ENCODE results near the gene KRTAP5-1. TPM values are rescaled to one million over a fixed set of nuclear protein-coding genes. Genes with fewer than 3 reads are reported as not detected.
A peak's percentile ranks its signal among the peaks of the same experiment; 100 is the strongest.

KRTAP5-1 gene
- total RNA-seq, 4 donors from 2014 or later, result not detected

DNA sequence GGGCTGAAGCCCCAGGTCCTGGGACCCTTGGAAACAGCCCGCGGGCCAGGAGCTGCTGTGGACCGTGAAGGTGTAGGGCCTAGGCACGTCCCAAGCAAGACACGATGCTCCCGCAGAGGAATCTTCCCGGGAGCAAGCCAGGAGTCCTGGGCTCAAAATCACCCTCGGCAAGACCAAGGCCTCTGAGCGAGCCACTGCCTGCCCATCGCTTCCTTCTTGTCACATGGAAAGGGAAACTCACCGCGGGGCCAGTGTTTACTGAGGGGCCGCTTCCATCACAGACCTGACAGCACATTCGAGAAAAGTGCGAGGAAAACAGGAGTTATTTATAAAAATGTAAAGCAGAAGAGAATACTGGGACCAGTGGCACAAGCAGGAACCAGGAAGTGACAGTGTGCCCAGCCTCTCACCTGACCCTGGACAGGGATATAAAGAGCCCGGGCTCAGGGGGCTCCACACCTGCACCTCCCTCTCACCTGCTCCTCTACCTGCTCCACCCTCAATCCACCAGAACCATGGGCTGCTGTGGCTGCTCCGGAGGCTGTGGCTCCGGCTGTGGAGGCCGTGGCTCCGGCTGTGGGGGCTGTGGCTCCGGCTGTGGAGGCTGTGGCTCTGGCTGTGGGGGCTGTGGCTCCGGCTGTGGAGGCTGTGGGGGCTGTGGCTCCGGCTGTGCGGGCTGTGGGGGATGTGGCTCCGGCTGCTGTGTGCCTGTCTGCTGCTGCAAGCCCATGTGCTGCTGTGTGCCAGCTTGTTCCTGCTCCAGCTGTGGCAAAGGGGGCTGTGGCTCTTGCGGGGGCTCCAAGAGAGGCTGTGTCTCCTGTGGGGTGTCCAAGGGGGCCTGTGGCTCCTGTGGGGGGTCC lies 44.5 kb upstream of the KRTAP5-1 start, which contains the start of gene KRTAP5-5:
KRTAP5-5 (plus strand) TSS at position 450 of the 860 bp plus-strand sequence; CDS start at position 516, 66 bp downstream.
- in situ Hi-C loops (cut with MboI; ENCODE audit: low sequenced_read_pairs in 4 of 4) (no loop called here), intact Hi-C loops (cut with DNase I; ENCODE audit: low total_unique reads) (loop anchor here (2.0 kb wide), 1 partner anchor 55 kb away; no protein-coding TSS in a partner anchor)
- ATAC-seq, result no peak
- no peaks in the 10 kb centered on the region for H3K36me3 ChIP-seq
- DNase-seq, result no peak
- TF ChIP-seq POLR2A (IDR thresholded peaks at IDR 0.05) (no peak), CTCF (IDR thresholded peaks at IDR 0.05 in 4 of 5, conservative IDR thresholded peaks at IDR 0.05 in 1 of 5) (no peak)
- no peak within 1 kb of the TSS for H3K27ac ChIP-seq
- no peaks in the 10 kb centered on the region for H3K9me3 ChIP-seq
- no peak within 1 kb of the TSS for H3K4me3 ChIP-seq
- peaks cover 0 to 11% (median 4%) of the 10 kb centered on the region in 3 donors for H3K27me3 ChIP-seq
- no peaks in the 10 kb centered on the region for H3K4me1 ChIP-seq

DNA sequence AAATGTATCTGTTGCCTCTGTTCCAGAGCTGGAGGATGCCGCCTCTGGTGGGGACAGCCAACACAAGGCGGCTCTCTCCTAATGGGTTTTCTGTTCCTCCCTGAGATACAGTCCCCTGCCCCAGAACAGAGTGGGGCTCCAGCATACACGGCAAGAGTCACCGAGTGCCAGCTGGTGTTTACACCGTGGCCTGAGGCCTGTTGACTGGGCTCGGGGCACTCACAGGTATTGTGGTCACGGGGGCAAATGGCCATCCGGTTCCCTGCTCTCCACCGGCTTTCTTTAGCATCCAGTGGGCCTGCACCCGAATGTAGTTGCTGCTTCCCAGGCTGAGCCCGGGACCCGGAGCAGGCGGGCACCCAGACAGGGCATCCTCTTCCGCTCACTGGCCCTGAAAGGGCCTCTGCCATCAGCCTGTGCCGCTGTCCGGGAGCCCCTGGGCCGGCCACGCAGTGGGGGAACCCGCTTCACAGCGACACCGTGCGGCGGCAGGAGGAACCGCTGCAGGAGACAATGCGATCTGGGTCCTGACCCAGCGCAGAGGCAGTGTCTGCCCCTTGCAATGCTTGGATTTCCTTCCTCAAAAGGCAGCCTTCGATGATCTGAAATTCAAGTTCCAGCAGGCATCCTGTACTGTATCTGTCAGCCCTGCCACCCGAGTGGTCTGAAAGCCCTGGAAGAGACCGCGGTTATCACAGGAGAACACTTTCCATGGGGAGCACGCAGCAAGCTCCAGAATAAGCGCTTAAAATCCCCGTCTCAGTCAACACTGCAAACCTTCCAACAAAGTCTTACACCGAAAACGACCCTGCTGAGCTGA lies 43.6 kb upstream of the KRTAP5-1 start:
- in situ Hi-C loops (cut with MboI; ENCODE audit: low sequenced_read_pairs in 4 of 4), result no loop called here
- ATAC-seq, result peak; percentile 81 to 91

GRCh38 chr11:1625541-1625940 lies 40.5 kb upstream of the KRTAP5-1 start:
- in situ Hi-C loops (cut with MboI; ENCODE audit: low sequenced_read_pairs in 4 of 4), result no loop called here
- ATAC-seq, result no peak

More for the DNA sequence above, 43.6 kb upstream of the KRTAP5-1 start:
- no peak for TF ChIP-seq POLR2A (IDR thresholded peaks at IDR 0.05)
- TF ChIP-seq CTCF (IDR thresholded peaks at IDR 0.05 in 4 of 5, conservative IDR thresholded peaks at IDR 0.05 in 1 of 5), result peak; percentile 58 to 92 (median 79)
- Histone ChIP-seq H3K4me3 (no peak overlapping the region), H3K9me3 (no peaks in the 10 kb centered on the region), H3K27me3 (peaks cover 0 to 11% (median 4%) of the 10 kb centered on the region in 3 donors), H3K36me3 (no peaks in the 10 kb centered on the region), H3K27ac (no peak overlapping the region), H3K4me1 (no peaks in the 10 kb centered on the region)
- intact Hi-C loops (cut with DNase I; ENCODE audit: low total_unique reads), result loop anchor here (1.0 to 2.0 kb wide), 2 partner anchors 54 to 82 kb away; no protein-coding TSS in a partner anchor
- peak in 1 of 2 donors; percentile 21 for DNase-seq

GRCh38 chr11:1624621-1625020 lies 39.5 kb upstream of the KRTAP5-1 start:
- Histone ChIP-seq H3K4me3 (no peak overlapping the region), H3K36me3 (no peaks in the 10 kb centered on the region), H3K4me1 (no peaks in the 10 kb centered on the region), H3K27ac (no peak overlapping the region), H3K9me3 (no peaks in the 10 kb centered on the region), H3K27me3 (peaks cover 0 to 5% (median 0%) of the 10 kb centered on the region in 3 donors)
- DNase-seq, result no peak
- intact Hi-C loops (cut with DNase I; ENCODE audit: low total_unique reads), result no loop called here
- TF ChIP-seq CTCF (IDR thresholded peaks at IDR 0.05 in 4 of 5, conservative IDR thresholded peaks at IDR 0.05 in 1 of 5) (no peak), POLR2A (IDR thresholded peaks at IDR 0.05) (no peak)
- in situ Hi-C loops (cut with MboI; ENCODE audit: low sequenced_read_pairs in 4 of 4), result no loop called here
- ATAC-seq, result no peak

More at GRCh38 chr11:1625541-1625940, 40.5 kb upstream of the KRTAP5-1 start:
- Histone ChIP-seq H3K27me3 (no peaks in the 10 kb centered on the region), H3K9me3 (no peaks in the 10 kb centered on the region), H3K4me1 (no peaks in the 10 kb centered on the region), H3K27ac (no peak overlapping the region), H3K36me3 (no peaks in the 10 kb centered on the region), H3K4me3 (no peak overlapping the region)
- DNase-seq, result no peak
- no peak for TF ChIP-seq POLR2A (IDR thresholded peaks at IDR 0.05)
- TF ChIP-seq CTCF (IDR thresholded peaks at IDR 0.05 in 4 of 5, conservative IDR thresholded peaks at IDR 0.05 in 1 of 5), result no peak
- intact Hi-C loops (cut with DNase I; ENCODE audit: low total_unique reads), result no loop called here
